Measurements from ENCODE around the gene CSNK1D.

DNA sequence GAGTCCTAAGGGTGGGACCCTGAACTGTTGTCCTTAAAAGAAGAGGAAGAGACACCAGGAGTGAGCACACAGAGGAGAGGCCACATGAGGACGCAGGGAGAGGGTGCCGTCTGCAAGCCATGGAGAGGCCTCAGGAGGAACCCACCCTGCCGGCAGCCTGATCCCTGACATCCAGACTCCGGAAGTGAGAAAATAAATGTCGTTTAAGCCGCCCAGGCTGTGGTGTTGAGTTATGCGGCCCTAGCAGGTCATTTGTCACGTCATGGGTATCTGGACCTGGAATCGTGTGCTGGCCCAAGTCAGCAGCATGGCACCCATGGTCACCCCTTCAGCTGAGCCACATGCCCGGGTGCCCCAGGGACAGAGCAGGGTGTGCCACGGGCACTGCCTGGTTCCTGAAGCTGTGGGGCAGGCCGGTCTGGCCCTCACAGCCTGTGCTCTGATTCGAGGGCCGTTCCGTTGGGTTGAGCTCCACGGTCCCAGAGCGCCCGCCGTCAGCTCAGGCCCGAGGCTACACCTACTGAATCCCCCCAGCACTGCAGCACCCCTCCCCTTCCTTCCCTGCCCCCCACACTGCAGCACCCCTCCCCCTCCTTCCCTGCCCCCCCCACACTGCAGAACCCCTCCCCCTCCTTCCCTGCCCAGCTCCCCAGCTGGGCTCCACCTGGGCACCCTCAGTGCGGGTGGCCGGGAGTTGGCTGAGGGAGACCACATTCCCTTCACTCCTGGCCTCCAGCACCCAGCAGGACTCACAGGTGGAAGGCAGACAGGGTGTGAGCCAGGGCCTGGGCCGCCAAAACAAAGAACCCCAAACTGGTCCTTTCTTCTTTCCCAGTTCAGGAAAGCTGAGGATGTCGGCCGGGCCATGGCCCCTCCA is 58.2 kb downstream of the CSNK1D start:
- TF ChIP-seq, protein P1, sequence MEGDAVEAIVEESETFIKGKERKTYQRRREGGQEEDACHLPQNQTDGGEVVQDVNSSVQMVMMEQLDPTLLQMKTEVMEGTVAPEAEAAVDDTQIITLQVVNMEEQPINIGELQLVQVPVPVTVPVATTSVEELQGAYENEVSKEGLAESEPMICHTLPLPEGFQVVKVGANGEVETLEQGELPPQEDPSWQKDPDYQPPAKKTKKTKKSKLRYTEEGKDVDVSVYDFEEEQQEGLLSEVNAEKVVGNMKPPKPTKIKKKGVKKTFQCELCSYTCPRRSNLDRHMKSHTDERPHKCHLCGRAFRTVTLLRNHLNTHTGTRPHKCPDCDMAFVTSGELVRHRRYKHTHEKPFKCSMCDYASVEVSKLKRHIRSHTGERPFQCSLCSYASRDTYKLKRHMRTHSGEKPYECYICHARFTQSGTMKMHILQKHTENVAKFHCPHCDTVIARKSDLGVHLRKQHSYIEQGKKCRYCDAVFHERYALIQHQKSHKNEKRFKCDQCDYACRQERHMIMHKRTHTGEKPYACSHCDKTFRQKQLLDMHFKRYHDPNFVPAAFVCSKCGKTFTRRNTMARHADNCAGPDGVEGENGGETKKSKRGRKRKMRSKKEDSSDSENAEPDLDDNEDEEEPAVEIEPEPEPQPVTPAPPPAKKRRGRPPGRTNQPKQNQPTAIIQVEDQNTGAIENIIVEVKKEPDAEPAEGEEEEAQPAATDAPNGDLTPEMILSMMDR (IDR thresholded peaks at IDR 0.05) = no peak
- no peak for TF ChIP-seq POLR2A (IDR thresholded peaks at IDR 0.05)

Measured in testis (tissue), 2 donors.